ENCODE data around the gene SERPINB4.

SERPINB4 gene

GRCh38 chr18:63627819-63628218 lies 16.2 kb downstream of the SERPINB4 start:
- DNase-seq (ENCODE audit: low spot score): no peak

- DNase-seq (ENCODE audit: low spot score): no peak
Measured at GRCh38 chr18:63626431-63626830, 17.6 kb downstream of the SERPINB4 start.

GRCh38 chr18:63624863-63625262 lies 19.2 kb downstream of the SERPINB4 start:
- no peak for DNase-seq (ENCODE audit: low spot score)

- DNase-seq (ENCODE audit: low spot score): no peak
Measured at GRCh38 chr18:63619661-63620060, 24.4 kb downstream of the SERPINB4 start.

GRCh38 chr18:63617915-63618234 lies 26.2 kb downstream of the SERPINB4 start:
- no peak for DNase-seq (ENCODE audit: low spot score)

GRCh38 chr18:63617049-63617914 lies 26.8 kb downstream of the SERPINB4 start:
- no peak for DNase-seq (ENCODE audit: low spot score)

GRCh38 chr18:63613420-63613819 lies 30.6 kb downstream of the SERPINB4 start:
- DNase-seq (ENCODE audit: low spot score): no peak

- no peak for DNase-seq (ENCODE audit: low spot score)
Measured at GRCh38 chr18:63606526-63606925, 37.5 kb downstream of the SERPINB4 start.

GRCh38 chr18:63604791-63605567 lies 39.1 kb downstream of the SERPINB4 start:
- DNase-seq (ENCODE audit: low spot score): no peak

GRCh38 chr18:63603772-63604171 lies 40.3 kb downstream of the SERPINB4 start:
- no peak for DNase-seq (ENCODE audit: low spot score)

- no peak for DNase-seq (ENCODE audit: low spot score)
Measured at GRCh38 chr18:63603355-63603754, 40.7 kb downstream of the SERPINB4 start.

GRCh38 chr18:63596964-63597363 lies 47.1 kb downstream of the SERPINB4 start:
- DNase-seq (ENCODE audit: low spot score): no peak

- DNase-seq (ENCODE audit: low spot score): no peak
Measured at GRCh38 chr18:63592471-63592870, 51.6 kb downstream of the SERPINB4 start.

GRCh38 chr18:63591725-63592124 lies 52.3 kb downstream of the SERPINB4 start:
- DNase-seq (ENCODE audit: low spot score): no peak

GRCh38 chr18:63590966-63591695 lies 52.9 kb downstream of the SERPINB4 start:
- no peak for DNase-seq (ENCODE audit: low spot score)

- no peak for DNase-seq (ENCODE audit: low spot score)
Measured at GRCh38 chr18:63590373-63590772, 53.7 kb downstream of the SERPINB4 start.

GRCh38 chr18:63588909-63589308 lies 55.1 kb downstream of the SERPINB4 start:
- DNase-seq (ENCODE audit: low spot score): no peak

Measured in HuH-7.5 (cell line).